GM18511 (cell line): Measurements from ENCODE around the gene GMPPA.

ENCODE experiments used
- ATAC-seq: cut with Tn5 transposase; IDR thresholded peaks from one replicate; pipeline ENCODE4 v1.9.1; 2021; ENCODE audit warnings: mild to moderate bottlenecking, moderate library complexity; ENCODE audit not compliant: unreplicated experiment

GMPPA gene

GRCh38 chr2:219517954-219518778 lies 19.5 kb downstream of the GMPPA start:
- no peak for ATAC-seq

GRCh38 chr2:219519526-219519916 lies 20.8 kb downstream of the GMPPA start:
- ATAC-seq, result no peak

GRCh38 chr2:219520079-219520478 lies 21.4 kb downstream of the GMPPA start:
- ATAC-seq, result no peak

GRCh38 chr2:219521066-219521880 lies 22.6 kb downstream of the GMPPA start:
- no peak for ATAC-seq

- no peak for ATAC-seq
These were observed 23.7 kb downstream of the GMPPA start for GRCh38 chr2:219522111-219523030.

- ATAC-seq, result no peak
These were observed 24.5 kb downstream of the GMPPA start for GRCh38 chr2:219523031-219523671.

GRCh38 chr2:219524817-219525216 lies 26.1 kb downstream of the GMPPA start:
- ATAC-seq, result no peak

- ATAC-seq, result no peak
These were observed 27.0 kb downstream of the GMPPA start for GRCh38 chr2:219525533-219526232.

- ATAC-seq, result no peak
These were observed 27.8 kb downstream of the GMPPA start for GRCh38 chr2:219526320-219527075.

GRCh38 chr2:219527076-219527394 lies 28.3 kb downstream of the GMPPA start:
- ATAC-seq, result no peak

- no peak for ATAC-seq
These were observed 28.8 kb downstream of the GMPPA start for GRCh38 chr2:219527472-219527871.

GRCh38 chr2:219530048-219530963 lies 31.6 kb downstream of the GMPPA start:
- peak; percentile 89 for ATAC-seq

- ATAC-seq, result no peak
These were observed 33.1 kb downstream of the GMPPA start for GRCh38 chr2:219531639-219532377.

GRCh38 chr2:219532378-219532649 lies 33.6 kb downstream of the GMPPA start:
- no peak for ATAC-seq

- ATAC-seq, result no peak
These were observed 35.4 kb downstream of the GMPPA start for GRCh38 chr2:219533930-219534661.

- no peak for ATAC-seq
These were observed 37.7 kb downstream of the GMPPA start for GRCh38 chr2:219536425-219536824.

GRCh38 chr2:219536967-219537366 lies 38.3 kb downstream of the GMPPA start:
- ATAC-seq, result no peak
